Putamen (tissue), 1 donor: ENCODE results near the gene RAB3A.

ENCODE experiments used
- DNase-seq: peaks from one replicate; pipeline ENCODE4 v3.0.0-alpha.2; 2016; ENCODE audit warnings: low spot score

Gene RAB3A

GRCh38 chr19:18197306-18197705 is 6.5 kb downstream of the RAB3A start:
- DNase-seq, result no peak

DNA sequence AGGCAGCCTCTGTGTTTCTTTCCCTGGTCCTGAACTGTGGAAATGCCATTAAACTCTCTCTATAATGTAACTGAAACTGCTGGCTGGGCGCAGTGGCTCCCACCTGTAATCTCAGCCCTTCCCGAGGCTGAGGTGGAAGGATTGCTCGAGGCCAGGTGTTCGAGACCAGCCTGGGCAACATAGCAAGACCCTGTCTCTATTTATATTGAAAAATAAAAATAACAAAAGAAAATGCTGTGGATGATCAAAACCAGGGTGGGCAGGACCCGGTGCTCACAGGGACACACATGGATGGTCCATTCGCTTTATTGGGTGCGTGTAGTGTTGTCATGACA is 7.4 kb downstream of the RAB3A start:
- DNase-seq, result no peak

DNA sequence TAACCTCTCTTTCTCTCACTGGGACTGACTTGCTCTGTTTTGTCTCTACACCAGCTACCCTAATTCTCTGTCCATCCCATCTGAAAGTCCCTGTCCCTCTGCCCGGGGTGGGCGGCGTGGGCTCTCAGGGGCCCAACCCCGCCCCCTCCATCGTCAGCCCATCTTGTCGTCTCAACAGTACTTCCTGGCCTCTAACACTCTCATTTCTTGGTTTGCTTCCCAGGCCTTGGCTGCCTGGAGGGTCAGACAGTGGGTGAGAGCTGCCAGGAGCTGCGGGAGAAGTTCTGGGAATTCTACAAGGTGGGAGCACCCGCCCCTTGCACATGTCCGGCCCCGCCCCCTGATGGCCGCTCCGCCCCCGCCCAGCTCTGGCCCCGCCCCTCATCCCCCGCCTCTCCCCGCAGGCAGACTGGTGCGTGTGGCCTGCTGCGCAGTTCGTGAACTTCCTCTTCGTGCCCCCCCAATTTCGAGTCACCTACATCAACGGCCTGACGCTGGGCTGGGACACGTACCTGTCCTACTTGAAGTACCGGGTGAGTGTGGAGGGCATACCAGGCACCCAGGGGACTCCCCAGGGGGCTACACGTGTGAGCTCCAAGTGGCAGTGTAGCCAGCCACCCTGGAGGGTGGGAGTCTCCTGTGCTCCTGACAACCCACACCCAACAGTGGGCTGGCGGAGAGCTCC is 9.1 kb downstream of the RAB3A start:
- DNase-seq, result no peak

GRCh38 chr19:18194181-18194530 is 9.7 kb downstream of the RAB3A start:
- no peak for DNase-seq

DNA sequence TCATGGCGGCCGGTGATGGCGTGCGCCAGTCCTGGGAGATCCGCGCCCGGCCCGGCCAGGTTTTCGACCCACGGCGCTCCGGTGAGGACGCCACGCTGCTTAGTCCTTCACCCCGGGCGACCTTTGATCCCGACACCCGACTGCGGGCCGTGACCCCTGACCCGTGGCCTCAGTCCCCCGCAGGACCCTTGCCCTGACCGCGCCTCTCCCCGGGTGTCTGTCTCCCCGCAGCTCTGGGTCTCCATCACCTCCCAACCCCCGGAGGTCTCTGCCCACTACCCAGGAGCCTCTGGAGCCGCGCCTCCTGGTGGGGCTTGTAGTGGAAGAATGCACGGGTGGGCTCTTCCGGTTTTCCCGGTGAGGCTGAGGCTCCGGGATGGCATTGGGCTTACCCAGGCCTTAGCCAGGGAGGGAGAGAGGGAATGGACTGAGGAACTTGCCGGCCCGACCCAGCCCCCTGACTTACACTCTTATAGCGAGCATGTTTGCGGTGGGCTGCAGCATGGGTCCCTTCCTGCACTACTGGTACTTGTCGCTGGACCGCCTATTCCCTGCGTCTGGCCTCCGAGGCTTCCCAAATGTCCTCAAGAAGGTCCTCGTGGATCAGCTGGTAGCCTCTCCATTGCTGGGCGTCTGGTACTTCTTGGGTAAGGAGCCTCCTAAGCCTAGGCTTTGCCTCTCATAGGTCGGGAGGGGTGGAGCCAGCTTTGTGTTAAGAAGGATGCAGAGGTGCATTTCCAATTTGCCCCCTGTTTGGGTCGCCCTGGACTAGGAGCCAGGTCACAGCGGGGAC is 10.3 kb downstream of the RAB3A start:
- DNase-seq, result no peak

GRCh38 chr19:18192673-18193387 is 11.0 kb downstream of the RAB3A start, which contains the start of gene MPV17L2:
Gene MPV17L2, plus strand, starts transcription at chr19:18193218. Its CDS starts 64 bp downstream, at chr19:18193282.
- DNase-seq, result peak; percentile 100

- no peak for DNase-seq
These were observed 12.2 kb downstream of the RAB3A start for GRCh38 chr19:18191640-18192062.

DNA sequence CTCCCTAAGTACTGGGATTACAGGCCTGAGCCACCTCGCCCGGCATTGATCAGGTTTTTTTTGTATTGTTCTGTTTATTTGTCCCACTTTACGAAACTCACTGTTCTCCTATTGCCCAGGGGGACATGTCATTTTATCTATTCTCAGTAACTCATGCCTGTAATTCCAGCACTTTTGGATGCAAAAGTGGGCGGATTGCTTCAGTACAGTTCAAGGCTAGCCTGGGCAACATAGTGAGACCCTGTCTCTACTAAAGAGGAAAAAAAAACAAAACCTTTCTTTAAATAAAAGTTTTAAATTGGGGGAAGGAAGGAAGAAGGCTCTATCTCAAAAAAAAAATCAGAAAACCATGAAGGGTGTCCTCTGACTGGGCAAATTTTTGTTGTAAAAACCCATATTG is 13.6 kb downstream of the RAB3A start:
- DNase-seq, result no peak

GRCh38 chr19:18185538-18185937 is 18.3 kb downstream of the RAB3A start:
- no peak for DNase-seq

GRCh38 chr19:18183529-18183928 is 20.3 kb downstream of the RAB3A start:
- DNase-seq, result no peak

DNA sequence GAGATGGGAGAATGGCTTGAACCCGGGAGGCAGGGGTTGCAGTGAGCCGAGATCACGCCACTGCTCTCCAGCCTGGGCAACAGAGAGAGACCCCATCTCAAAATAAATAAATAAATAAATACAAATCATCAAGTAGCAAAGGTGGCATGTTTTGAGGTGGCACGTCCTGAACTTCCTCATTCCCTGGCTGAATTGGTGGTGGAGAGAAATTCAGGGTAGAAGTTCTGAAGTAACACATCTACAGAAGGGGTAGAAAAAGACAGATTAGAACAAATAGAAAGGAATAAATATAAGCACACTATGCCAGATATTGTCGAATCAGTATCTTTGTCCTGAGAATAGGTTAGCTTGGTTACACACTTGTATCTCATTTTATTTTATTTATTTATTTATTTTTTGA is 23.9 kb downstream of the RAB3A start:
- no peak for DNase-seq

DNA sequence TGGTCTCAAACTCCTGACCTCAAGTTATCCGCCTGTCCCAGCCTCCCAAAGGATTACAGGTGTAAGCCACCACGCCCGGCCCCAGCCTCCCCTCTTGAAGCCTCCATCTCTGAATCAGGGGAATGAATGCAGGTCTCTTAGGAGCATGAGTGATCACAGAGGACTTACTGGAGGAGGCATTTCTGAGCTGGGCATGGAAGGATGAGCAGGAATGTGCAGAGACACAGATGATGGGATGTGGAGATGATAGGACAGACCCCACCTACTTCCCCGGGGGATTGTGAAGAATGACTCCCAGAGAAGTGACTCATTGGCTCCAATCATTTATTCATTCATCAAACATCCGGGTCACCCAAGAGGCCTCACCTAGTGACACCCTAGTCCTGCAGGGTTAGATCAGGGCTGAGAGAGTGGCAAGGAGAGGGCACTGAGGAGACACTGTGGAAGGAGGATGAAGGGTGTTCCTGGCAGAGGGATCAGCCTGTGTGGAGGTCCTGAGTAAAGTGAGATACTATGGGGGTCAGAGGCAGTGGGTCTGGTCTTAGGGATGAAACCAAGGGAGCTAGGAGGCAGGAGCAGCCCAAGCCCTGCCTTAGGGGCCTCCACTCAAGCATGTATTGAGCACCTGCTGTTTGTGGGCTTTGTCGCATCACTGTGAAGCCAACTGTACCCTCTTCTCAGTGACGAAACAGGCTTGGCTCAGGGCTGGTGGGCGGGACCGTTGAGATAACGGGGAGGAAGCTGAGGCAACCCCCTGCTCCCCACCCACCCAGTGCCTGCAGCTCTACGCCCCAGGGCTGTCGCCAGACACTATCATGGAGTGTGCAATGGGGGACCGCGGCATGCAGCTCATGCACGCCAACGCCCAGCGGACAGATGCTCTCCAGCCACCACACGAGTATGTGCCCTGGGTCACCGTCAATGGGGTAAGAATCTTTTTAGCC is 27.2 kb downstream of the RAB3A start:
- DNase-seq, result no peak

DNA sequence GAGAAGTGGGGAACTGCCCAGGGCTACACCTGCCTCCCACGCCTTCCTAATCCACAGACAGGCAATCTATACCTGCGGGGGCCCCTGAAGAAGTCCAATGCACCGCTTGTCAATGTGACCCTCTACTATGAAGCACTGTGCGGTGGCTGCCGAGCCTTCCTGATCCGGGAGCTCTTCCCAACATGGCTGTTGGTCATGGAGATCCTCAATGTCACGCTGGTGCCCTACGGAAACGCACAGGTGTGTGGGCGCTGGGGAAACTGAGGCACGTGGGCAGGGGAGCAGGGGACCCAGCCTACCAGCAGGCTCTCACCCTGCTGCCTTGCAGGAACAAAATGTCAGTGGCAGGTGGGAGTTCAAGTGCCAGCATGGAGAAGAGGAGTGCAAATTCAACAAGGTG is 28.9 kb downstream of the RAB3A start:
- no peak for DNase-seq

DNA sequence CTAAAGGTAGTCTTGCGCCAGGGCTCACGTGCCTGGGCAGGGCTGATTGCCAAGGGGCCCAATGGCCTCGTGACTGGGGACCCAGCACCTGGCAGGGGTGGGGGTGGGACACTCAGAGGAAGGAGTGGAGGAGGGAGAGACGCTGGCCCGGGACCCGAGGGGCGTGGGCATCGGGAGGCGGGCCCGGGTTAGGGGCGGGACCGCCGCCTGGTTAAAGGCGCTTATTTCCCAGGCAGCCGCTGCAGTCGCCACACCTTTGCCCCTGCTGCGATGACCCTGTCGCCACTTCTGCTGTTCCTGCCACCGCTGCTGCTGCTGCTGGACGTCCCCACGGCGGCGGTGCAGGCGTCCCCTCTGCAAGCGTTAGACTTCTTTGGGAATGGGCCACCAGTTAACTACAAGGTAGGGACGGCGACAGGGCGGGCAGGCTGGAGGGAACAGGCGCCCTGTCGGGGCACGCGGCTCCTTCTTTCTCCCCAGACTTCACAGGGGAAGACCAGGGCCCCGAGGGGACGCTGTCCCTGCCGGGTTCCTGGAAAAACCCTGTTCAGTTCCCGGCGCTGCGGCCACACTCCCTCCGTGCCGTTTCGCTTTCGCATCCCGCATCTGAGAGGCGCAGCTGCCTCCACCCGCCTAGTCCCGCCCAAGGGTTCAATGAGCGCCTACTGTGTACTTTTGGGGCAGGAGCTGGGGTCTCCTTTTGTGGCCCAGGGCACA is 30.1 kb downstream of the RAB3A start, which contains the start of gene IFI30:
TSS of gene IFI30 (plus strand) at position 242 of the 717 bp plus-strand sequence. CDS start at position 271, 29 bp downstream.
- no peak for DNase-seq

DNA sequence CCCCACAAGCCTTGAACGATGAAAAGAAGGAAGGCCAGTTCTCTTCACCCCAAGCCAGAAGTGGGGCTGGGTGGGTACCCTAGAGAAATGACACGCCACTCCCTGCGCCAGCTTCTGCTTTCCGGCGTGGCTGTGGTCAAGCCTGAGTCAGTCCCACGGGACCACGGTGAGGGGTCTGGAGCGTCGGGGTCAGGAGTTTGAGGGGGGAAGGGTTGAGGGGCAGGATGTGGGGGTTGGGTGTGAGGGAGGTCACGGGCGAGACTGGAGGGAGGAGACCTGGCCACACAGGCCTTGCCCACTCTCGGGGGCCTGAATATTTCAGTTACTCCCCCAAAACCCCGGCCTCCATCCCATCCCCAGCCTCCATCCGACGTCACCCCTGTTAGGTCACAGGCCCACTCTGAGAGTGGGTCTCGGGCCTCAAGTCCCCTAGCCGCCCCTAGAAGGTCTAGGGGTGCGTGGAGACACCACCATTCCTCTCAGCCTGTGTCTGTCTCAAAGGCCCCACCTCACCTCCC is 30.7 kb downstream of the RAB3A start:
- no peak for DNase-seq

GRCh38 chr19:18172331-18173053 is 31.4 kb downstream of the RAB3A start:
- DNase-seq, result no peak

DNA sequence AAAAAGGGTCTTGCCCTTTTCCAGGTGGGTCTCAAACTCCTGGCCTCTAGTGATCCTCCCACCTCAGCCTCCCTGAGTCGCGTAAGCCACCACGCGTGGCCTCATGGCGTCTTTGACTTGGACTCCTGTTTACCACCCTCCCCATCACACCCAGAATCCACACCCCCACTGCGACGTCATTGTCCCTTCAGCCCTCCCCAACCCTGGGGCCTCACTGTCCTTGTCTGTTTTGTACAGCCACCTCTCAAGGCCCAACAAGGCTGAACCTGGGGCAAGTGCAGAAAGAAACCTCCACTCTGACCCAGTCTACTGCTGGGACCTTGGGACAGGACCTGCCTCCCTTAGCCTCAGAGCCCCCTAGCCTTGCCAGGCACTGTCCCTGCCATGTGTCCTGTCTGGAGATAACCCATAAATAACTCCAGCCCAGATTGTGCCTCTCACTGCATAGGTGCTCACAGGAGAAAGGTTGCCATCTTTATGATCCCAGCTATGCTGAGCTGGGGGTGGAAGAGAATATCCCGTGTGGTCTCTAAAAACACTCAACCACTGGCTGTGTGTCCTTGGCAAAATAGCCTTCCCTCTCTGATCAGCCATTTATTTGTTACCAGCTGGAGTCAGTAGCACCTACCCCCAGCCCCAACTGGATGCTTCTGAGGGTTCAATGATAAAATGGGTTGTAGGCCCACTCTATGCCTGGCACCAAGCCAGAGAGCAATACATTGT is 32.1 kb downstream of the RAB3A start:
- DNase-seq, result no peak

DNA sequence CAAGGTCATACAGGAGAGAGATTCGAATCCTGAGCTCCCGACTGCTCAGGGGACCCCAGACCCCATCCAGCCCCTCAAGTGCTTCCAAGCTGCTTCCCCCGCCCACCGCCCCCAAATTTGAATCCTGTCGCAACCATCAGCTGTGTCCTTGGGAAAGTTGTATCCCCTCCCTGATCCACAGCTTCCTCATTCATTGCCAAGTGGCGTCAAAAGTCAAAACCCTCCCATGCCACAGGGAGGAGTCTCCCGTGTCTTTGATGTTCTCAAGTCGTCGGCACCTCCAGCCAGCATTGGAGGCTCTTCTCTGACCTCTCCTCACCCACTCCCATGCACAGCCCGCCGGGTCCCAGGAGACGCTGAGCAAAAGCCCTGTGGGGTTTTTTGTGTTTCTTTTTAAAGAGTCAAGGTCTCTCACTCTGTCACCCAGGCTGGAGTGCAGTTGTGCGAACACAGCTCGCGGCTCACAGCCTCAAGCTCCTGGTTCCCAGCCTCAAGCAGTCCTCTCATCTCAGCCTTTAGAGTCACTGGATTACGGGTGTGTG is 33.1 kb downstream of the RAB3A start:
- no peak for DNase-seq

DNA sequence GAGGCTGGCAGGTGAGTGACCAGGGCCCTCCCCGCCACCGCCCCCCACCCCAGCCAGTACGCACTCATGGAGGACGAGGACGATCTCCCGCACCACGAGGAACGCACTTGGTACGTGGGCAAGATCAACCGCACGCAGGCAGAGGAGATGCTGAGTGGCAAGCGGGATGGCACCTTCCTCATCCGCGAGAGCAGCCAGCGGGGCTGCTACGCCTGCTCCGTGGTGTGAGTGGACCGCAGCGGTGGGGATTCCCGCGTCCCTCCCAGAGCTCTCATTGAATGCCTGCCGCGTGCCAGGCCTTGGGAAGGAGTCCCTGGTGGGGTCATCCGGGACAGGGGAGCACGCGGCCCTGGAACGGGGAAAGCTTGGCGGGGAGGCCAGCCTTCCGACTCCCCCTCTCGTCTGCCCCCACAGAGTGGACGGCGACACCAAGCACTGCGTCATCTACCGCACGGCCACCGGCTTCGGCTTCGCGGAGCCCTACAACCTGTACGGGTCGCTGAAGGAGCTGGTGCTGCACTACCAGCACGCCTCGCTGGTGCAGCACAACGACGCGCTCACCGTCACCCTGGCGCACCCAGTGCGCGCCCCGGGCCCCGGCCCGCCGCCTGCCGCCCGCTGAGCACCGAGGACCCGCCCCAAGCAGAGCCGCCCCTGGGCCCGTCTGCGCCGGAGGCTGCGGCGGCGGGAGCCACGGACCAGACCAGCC is 35.0 kb downstream of the RAB3A start:
- no peak for DNase-seq
